GM12878 (cell line): ENCODE results near the gene OPCML. TPM values are rescaled to one million over a fixed set of nuclear protein-coding genes. Genes with fewer than 3 reads are reported as not detected.

ENCODE experiments used
- ATAC-seq: fragments of 200-7000 bp; cut with Tn5 transposase; 3 replicates; pipeline ENCODE4 v1.9.1; 2020; ENCODE audit warnings: mild to moderate bottlenecking, moderate library complexity
- BruUV-seq: library from RNA; stranded (reverse); fragments of 400-500 nt; replicated peaks from 2 replicates; lab custom pipeline; 2021; lab: Mats Ljungman, UMichigan
- CTCF ChIA-PET: fragments of 300-600 bp; sonication (Branson Sonifier 250); formaldehyde crosslinking; extraction: SDS; loops from one replicate; lab custom pipeline; 2021; ENCODE audit warnings: inconsistent platforms; lab: Yijun Ruan, JAX
- POLR2A ChIA-PET: fragments of 350-600 bp; formaldehyde crosslinking; extraction: SDS; loops from one replicate; lab custom pipeline; 2021; ENCODE audit warnings: inconsistent platforms; lab: Charles Lee
- RAD21 ChIA-PET: fragments of 300-600 bp; sonication (Branson Sonifier 250); formaldehyde crosslinking; loops from one replicate; lab custom pipeline; 2023; ENCODE audit warnings: antibody characterized with exemption; ENCODE audit not compliant: unreplicated experiment; lab: Charles Lee
- SMC1A ChIA-PET: fragments of 300-600 bp; sonication (Branson Sonifier 250); formaldehyde crosslinking; loops from one replicate; lab custom pipeline; 2023; ENCODE audit not compliant: unreplicated experiment, uncharacterized antibody; lab: Charles Lee
- DNase-seq: peaks from one replicate; pipeline ENCODE4 v3.0.0-alpha.2; 2011; ENCODE audit warnings: low read depth, low spot score
- FAIRE-seq: peaks from 3 replicates; lab custom pipeline; 2011; peaks lifted over from hg19 to GRCh38; lab: Jason Lieb, UNC
- H2AFZ ChIP-seq: 2 replicates; pipeline ENCODE4 v1.6.0; 2011; ENCODE audit warnings: low read depth, low read length, control low read depth; ENCODE audit not compliant: control insufficient read depth
- H3K27ac ChIP-seq: 2 replicates; pipeline ENCODE4 v1.5.1; 2011; ENCODE audit warnings: control low read depth; ENCODE audit not compliant: control insufficient read depth, insufficient read depth
- H3K27me3 ChIP-seq, 2 experiments: replicated peaks in 1 of 2; 2 replicates each; pipeline versions ENCODE4 v1.6.0 to v1.6.1; 2011; ENCODE audit warnings: low read length in 1 of 2; ENCODE audit not compliant: control insufficient read depth in 2 of 2, insufficient read depth in 2 of 2
- H3K36me3 ChIP-seq, 2 experiments: 2 replicates each; pipeline ENCODE4 v1.5.1; 2011; ENCODE audit warnings: low read length in 1 of 2; ENCODE audit not compliant: control insufficient read depth in 2 of 2, insufficient read depth in 2 of 2
- H3K4me1 ChIP-seq: 2 replicates; pipeline ENCODE4 v1.6.1; 2011; ENCODE audit warnings: mild to moderate bottlenecking, low read length, moderate library complexity, mixed read lengths; ENCODE audit not compliant: control insufficient read depth, insufficient read depth
- H3K4me2 ChIP-seq: 2 replicates; pipeline ENCODE4 v1.6.0; 2011; ENCODE audit warnings: control low read depth; ENCODE audit not compliant: control insufficient read depth, insufficient read depth
- H3K4me3 ChIP-seq: fragments of 200-600 bp; sonication (generic); 2 replicates; pipeline ENCODE4 v1.5.1; 2016
- H3K79me2 ChIP-seq: 2 replicates; pipeline ENCODE4 v1.6.0; 2011; ENCODE audit warnings: low read length; ENCODE audit not compliant: control insufficient read depth, insufficient read depth
- H3K9ac ChIP-seq: 2 replicates; pipeline ENCODE4 v1.8.0; 2011; ENCODE audit warnings: low read length, control low read depth, mixed read lengths; ENCODE audit not compliant: control insufficient read depth, insufficient read depth
- H3K9me3 ChIP-seq: replicated peaks from 3 replicates; pipeline ENCODE4 v1.5.1; 2011; ENCODE audit warnings: mild to moderate bottlenecking, low read length; ENCODE audit not compliant: control insufficient read depth, insufficient read depth
- H4K20me1 ChIP-seq: 2 replicates; pipeline ENCODE4 v1.6.0; 2011; ENCODE audit not compliant: control insufficient read depth, insufficient read depth
- BCL3 ChIP-seq: IDR thresholded peaks from 2 replicates; pipeline ENCODE4 v1.6.1; 2011; ENCODE audit warnings: borderline replicate concordance, low read depth, mild to moderate bottlenecking, moderate library complexity, low read length; ENCODE audit not compliant: insufficient read depth, poor library complexity, severe bottlenecking
- CBX5 ChIP-seq: sonication (generic); IDR thresholded peaks from 2 replicates; pipeline ENCODE4 v1.6.1; 2016; ENCODE audit warnings: low read depth, moderate library complexity, mild to moderate bottlenecking, inconsistent platforms
- CEBPB ChIP-seq, 2 experiments: fragments of 150-350 bp in 1 of 2; IDR thresholded peaks; 2 replicates each; pipeline ENCODE4 v1.6.1; 2012 to 2014; ENCODE audit warnings: low read depth in 2 of 2, low read length in 2 of 2, borderline replicate concordance in 1 of 2, inconsistent platforms in 1 of 2
- CREB1 ChIP-seq: IDR thresholded peaks from 2 replicates; pipeline ENCODE4 v1.6.1; 2012; ENCODE audit warnings: low read depth, mild to moderate bottlenecking, inconsistent platforms
- FOXK2 ChIP-seq: fragments of 450-650 bp; IDR thresholded peaks from 2 replicates; pipeline ENCODE4 v1.6.1; 2017; ENCODE audit warnings: mild to moderate bottlenecking, moderate library complexity
- GABPA ChIP-seq: IDR thresholded peaks from 2 replicates; pipeline ENCODE4 v1.6.1; 2014; ENCODE audit warnings: antibody characterized with exemption, low read depth, mild to moderate bottlenecking, inconsistent platforms
- JUND ChIP-seq: IDR thresholded peaks from 2 replicates; pipeline ENCODE4 v1.6.1; 2012; ENCODE audit warnings: low read depth, mild to moderate bottlenecking, low read length, improper control_type of control experiment, moderate library complexity
- KAT2A ChIP-seq: conservative IDR thresholded peaks from 2 replicates; pipeline ENCODE4 v1.6.1; 2011; ENCODE audit warnings: low read depth, low read length; ENCODE audit not compliant: control insufficient read depth
- MLLT1 ChIP-seq: fragments of 450-650 bp; IDR thresholded peaks from 2 replicates; pipeline ENCODE4 v1.6.1; 2016; ENCODE audit warnings: mild to moderate bottlenecking
- MTA2 ChIP-seq: fragments of 450-650 bp; IDR thresholded peaks from 2 replicates; pipeline ENCODE4 v1.6.1; 2016; ENCODE audit warnings: low read depth, mild to moderate bottlenecking, moderate library complexity
- MTA3 ChIP-seq: IDR thresholded peaks from 2 replicates; pipeline ENCODE4 v1.6.1; 2012; ENCODE audit warnings: low read length, inconsistent platforms, borderline replicate concordance
- NR2C1 ChIP-seq: fragments of 450-650 bp; IDR thresholded peaks from 2 replicates; pipeline ENCODE4 v1.6.1; 2017; ENCODE audit warnings: antibody characterized with exemption, mild to moderate bottlenecking, moderate library complexity
- PKNOX1 ChIP-seq: fragments of 450-650 bp; IDR thresholded peaks from 2 replicates; pipeline ENCODE4 v1.6.1; 2016; ENCODE audit warnings: mild to moderate bottlenecking
- SIN3A ChIP-seq: IDR thresholded peaks from 2 replicates; pipeline ENCODE4 v1.6.1; 2012; ENCODE audit warnings: low read depth, low read length, improper control_type of control experiment
- TARDBP ChIP-seq: IDR thresholded peaks from 2 replicates; pipeline ENCODE4 v1.6.1; 2016; ENCODE audit warnings: borderline replicate concordance
- TCF12 ChIP-seq: IDR thresholded peaks from 2 replicates; pipeline ENCODE4 v1.6.1; 2011; ENCODE audit warnings: low read depth, mild to moderate bottlenecking, low read length
- ZZZ3 ChIP-seq: IDR thresholded peaks from 2 replicates; pipeline ENCODE4 v1.6.1; 2011; ENCODE audit warnings: low read depth; ENCODE audit not compliant: control insufficient read depth, insufficient read length
- WGBS: methylation state at CpG from one replicate; pipeline ENCODE4 v1.1.6; 2016; ENCODE audit warnings: low lambda C conversion rate; ENCODE audit not compliant: insufficient replicate concordance, insufficient coverage; ENCODE audit errors: missing lambda C conversion rate; 5-methylcytosine and 5-hydroxymethylcytosine counted together
- in situ Hi-C: fragments of 300-500 bp; cut with MboI; formaldehyde crosslinking; loops from 9 replicates; pipeline ENCODE4 v1.14.3; 2018; ENCODE audit warnings: mixed read lengths
- intact Hi-C: fragments of 100-400 bp; cut with micrococcal nuclease; formaldehyde crosslinking; loops from one replicate; pipeline ENCODE4 v1.14.2; 2022; ENCODE audit not compliant: unreplicated experiment
- polyA plus RNA-seq, 11 experiments: library from polyadenylated mRNA; depleted of rRNA in 4 of 11; unstranded in 6 of 11; stranded (reverse) in 5 of 11; fragments of >200 nt; fragmentation: Nextera tagmentation in 4 of 11; fragmentation: Illumina TruSeq in 1 of 11; extraction: Ambion mirVana in 4 of 11; extraction: Trizol in 1 of 11; gene quantifications; 1 replicate in 1 of 11; 2 replicates in 10 of 11; pipeline versions ENCODE4 v1.2.1 to v1.2.3, GENCODE V29; 2011 to 2016; ENCODE audit warnings: inconsistent platforms in 2 of 11, missing spikeins in 2 of 11, low read depth in 1 of 11
- total RNA-seq, 4 experiments: library from RNA; depleted of rRNA in 3 of 4; stranded (reverse); fragments of >200 nt in 3 of 4; fragmentation: Illumina TruSeq in 1 of 4; extraction: Trizol in 1 of 4; gene quantifications; 2 replicates each; pipeline versions ENCODE4 v1.2.1 to v1.2.3, GENCODE V29; 2013 to 2021
- TF ChIP-seq, protein P1 (sequence below): fragments of 450-650 bp; IDR thresholded peaks from 2 replicates; pipeline ENCODE4 v1.6.1; 2017; ENCODE audit warnings: mild to moderate bottlenecking, moderate library complexity

The OPCML gene
- total and polyA plus RNA-seq, 10 of the 15 experiments (the other 5 are each of a cell fraction or from before 2014, with no cell fraction given) = 0.84 TPM; not detected in 9

GRCh38 chr11:132862137-132862536 lies 670.2 kb downstream of the OPCML start:
- BruUV-seq = no TSS peak
- Histone ChIP-seq H3K9me3 (no peaks in the 10 kb centered on the region), H3K4me3 (no peak overlapping the region), H3K4me2 (no peak overlapping the region), H3K79me2 (no peaks in the 10 kb centered on the region), H3K27ac (no peak overlapping the region), H4K20me1 (no peaks in the 10 kb centered on the region), H3K9ac (no peak overlapping the region), H3K36me3 (no peaks in the 10 kb centered on the region), H3K27me3 (peaks cover 0 to 1% of the 10 kb centered on the region in 2 experiments; a peak in 2 of 4 replicates), H2AFZ (no peak overlapping the region), H3K4me1 (no peaks in the 10 kb centered on the region)
- intact Hi-C loops (no loop called here), in situ Hi-C loops (no loop called here)
- ChIA-PET POLR2A (interaction anchor here (0.6 kb wide), 1 partner anchor 16 kb away, joined by 3 read pairs; no protein-coding TSS in a partner anchor), CTCF (interaction anchor here (1.0 kb wide), 1 partner anchor 223 kb away, joined by 4 read pairs; no protein-coding TSS in a partner anchor), RAD21 (no interaction called here), SMC1A (interaction anchor here (1.4 to 2.0 kb wide), 2 partner anchors 11 to 79 kb away, joined by 5 to 6 read pairs; no protein-coding TSS in a partner anchor)
- 25% methylated on average over 5 of the region's 5 CpGs for WGBS
- DNase-seq = no peak
- no peak for ATAC-seq
- FAIRE-seq = no peak
- no peak for TF ChIP-seq KAT2A
- no peak for TF ChIP-seq GABPA
- TF ChIP-seq MTA3 = no peak
- TF ChIP-seq MLLT1 = no peak
- no peak for TF ChIP-seq TCF12
- TF ChIP-seq CEBPB (IDR thresholded peaks at IDR 0.05; ENCODE audit: borderline replicate concordance in 1 of 2, low read depth in 2 of 2, low read length in 2 of 2) = no peak
- no peak for TF ChIP-seq PKNOX1
- TF ChIP-seq, protein P1, sequence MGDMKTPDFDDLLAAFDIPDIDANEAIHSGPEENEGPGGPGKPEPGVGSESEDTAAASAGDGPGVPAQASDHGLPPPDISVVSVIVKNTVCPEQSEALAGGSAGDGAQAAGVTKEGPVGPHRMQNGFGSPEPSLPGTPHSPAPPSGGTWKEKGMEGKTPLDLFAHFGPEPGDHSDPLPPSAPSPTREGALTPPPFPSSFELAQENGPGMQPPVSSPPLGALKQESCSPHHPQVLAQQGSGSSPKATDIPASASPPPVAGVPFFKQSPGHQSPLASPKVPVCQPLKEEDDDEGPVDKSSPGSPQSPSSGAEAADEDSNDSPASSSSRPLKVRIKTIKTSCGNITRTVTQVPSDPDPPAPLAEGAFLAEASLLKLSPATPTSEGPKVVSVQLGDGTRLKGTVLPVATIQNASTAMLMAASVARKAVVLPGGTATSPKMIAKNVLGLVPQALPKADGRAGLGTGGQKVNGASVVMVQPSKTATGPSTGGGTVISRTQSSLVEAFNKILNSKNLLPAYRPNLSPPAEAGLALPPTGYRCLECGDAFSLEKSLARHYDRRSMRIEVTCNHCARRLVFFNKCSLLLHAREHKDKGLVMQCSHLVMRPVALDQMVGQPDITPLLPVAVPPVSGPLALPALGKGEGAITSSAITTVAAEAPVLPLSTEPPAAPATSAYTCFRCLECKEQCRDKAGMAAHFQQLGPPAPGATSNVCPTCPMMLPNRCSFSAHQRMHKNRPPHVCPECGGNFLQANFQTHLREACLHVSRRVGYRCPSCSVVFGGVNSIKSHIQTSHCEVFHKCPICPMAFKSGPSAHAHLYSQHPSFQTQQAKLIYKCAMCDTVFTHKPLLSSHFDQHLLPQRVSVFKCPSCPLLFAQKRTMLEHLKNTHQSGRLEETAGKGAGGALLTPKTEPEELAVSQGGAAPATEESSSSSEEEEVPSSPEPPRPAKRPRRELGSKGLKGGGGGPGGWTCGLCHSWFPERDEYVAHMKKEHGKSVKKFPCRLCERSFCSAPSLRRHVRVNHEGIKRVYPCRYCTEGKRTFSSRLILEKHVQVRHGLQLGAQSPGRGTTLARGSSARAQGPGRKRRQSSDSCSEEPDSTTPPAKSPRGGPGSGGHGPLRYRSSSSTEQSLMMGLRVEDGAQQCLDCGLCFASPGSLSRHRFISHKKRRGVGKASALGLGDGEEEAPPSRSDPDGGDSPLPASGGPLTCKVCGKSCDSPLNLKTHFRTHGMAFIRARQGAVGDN = no peak
- TF ChIP-seq BCL3 = no peak
- TF ChIP-seq JUND = no peak
- TF ChIP-seq TARDBP = no peak
- no peak for TF ChIP-seq MTA2
- TF ChIP-seq CBX5 = no peak
- no peak for TF ChIP-seq CREB1
- TF ChIP-seq NR2C1 = no peak
- TF ChIP-seq SIN3A = no peak
- no peak for TF ChIP-seq FOXK2
- TF ChIP-seq ZZZ3 = no peak
